ENCODE data around the gene BSN. TPM values are rescaled to one million over a fixed set of nuclear protein-coding genes. Genes with fewer than 3 reads are reported as not detected.
"Not testable (repeated sequence)": the region's sequence is repeated elsewhere in the genome, so short reads cannot be mapped to it uniquely, and the experiment has no call there.

The BSN gene
- total RNA-seq, 1 experiment from 2014 or later, result 0.87 TPM

GRCh38 chr3:49685846-49686245 lies 131.6 kb downstream of the BSN start:
- H3K4me3 ChIP-seq (ENCODE audit: low read depth in 2 of 2, low read length in 2 of 2); H3K27me3 ChIP-seq (ENCODE audit: control insufficient read depth, insufficient read depth, low read length); DNase-seq (ENCODE audit: low read depth, low spot score); CTCF ChIA-PET; in situ Hi-C loops (cut with HindIII; ENCODE audit: low pct_unique_long_range_greater_than_20kb, low sequenced_read_pairs); H3K36me3 ChIP-seq (ENCODE audit: control insufficient read depth, insufficient read depth, low read length); POLR2A ChIA-PET; BruUV-seq (replicated peaks); H3K4me1 ChIP-seq (ENCODE audit: control insufficient read depth, insufficient read depth, low read length); H3K9me3 ChIP-seq (ENCODE audit: control insufficient read depth, insufficient read depth, low read depth, low read length); H3K27ac ChIP-seq (ENCODE audit: low read length); ATAC-seq; intact Hi-C loops (cut with micrococcal nuclease; ENCODE audit: unreplicated experiment): not testable (repeated sequence)

GRCh38 chr3:49686346-49686745 lies 132.1 kb downstream of the BSN start:
- ATAC-seq, result peak; percentile 35
- H3K36me3 ChIP-seq (ENCODE audit: control insufficient read depth, insufficient read depth, low read length); H3K27ac ChIP-seq (ENCODE audit: low read length); CTCF ChIA-PET; POLR2A ChIA-PET; DNase-seq (ENCODE audit: low read depth, low spot score); in situ Hi-C loops (cut with HindIII; ENCODE audit: low pct_unique_long_range_greater_than_20kb, low sequenced_read_pairs); intact Hi-C loops (cut with micrococcal nuclease; ENCODE audit: unreplicated experiment); BruUV-seq (replicated peaks); H3K9me3 ChIP-seq (ENCODE audit: control insufficient read depth, insufficient read depth, low read depth, low read length); H3K27me3 ChIP-seq (ENCODE audit: control insufficient read depth, insufficient read depth, low read length); H3K4me1 ChIP-seq (ENCODE audit: control insufficient read depth, insufficient read depth, low read length): not testable (repeated sequence)
- peak overlapping the region; percentile 27 to 45 for H3K4me3 ChIP-seq (ENCODE audit: low read depth in 2 of 2, low read length in 2 of 2)

- DNase-seq (ENCODE audit: low read depth, low spot score); H3K9me3 ChIP-seq (ENCODE audit: control insufficient read depth, insufficient read depth, low read depth, low read length); BruUV-seq (replicated peaks); POLR2A ChIA-PET; H3K36me3 ChIP-seq (ENCODE audit: control insufficient read depth, insufficient read depth, low read length); H3K27ac ChIP-seq (ENCODE audit: low read length); H3K4me1 ChIP-seq (ENCODE audit: control insufficient read depth, insufficient read depth, low read length); H3K27me3 ChIP-seq (ENCODE audit: control insufficient read depth, insufficient read depth, low read length); CTCF ChIA-PET; in situ Hi-C loops (cut with HindIII; ENCODE audit: low pct_unique_long_range_greater_than_20kb, low sequenced_read_pairs); intact Hi-C loops (cut with micrococcal nuclease; ENCODE audit: unreplicated experiment): not testable (repeated sequence)
- H3K4me3 ChIP-seq (ENCODE audit: low read depth in 2 of 2, low read length in 2 of 2), result peak overlapping the region; percentile 27 to 45
- peak; percentile 74 for ATAC-seq
Measured at GRCh38 chr3:49686769-49687423, 132.6 kb downstream of the BSN start.

GRCh38 chr3:49687424-49687795 lies 133.1 kb downstream of the BSN start:
- ATAC-seq; intact Hi-C loops (cut with micrococcal nuclease; ENCODE audit: unreplicated experiment): not testable (repeated sequence)

GRCh38 chr3:49688338-49689045 lies 134.2 kb downstream of the BSN start:
- H3K4me1 ChIP-seq (ENCODE audit: control insufficient read depth, insufficient read depth, low read length); DNase-seq (ENCODE audit: low read depth, low spot score); H3K27me3 ChIP-seq (ENCODE audit: control insufficient read depth, insufficient read depth, low read length); BruUV-seq (replicated peaks); ATAC-seq; H3K36me3 ChIP-seq (ENCODE audit: control insufficient read depth, insufficient read depth, low read length); in situ Hi-C loops (cut with HindIII; ENCODE audit: low pct_unique_long_range_greater_than_20kb, low sequenced_read_pairs); H3K9me3 ChIP-seq (ENCODE audit: control insufficient read depth, insufficient read depth, low read depth, low read length); intact Hi-C loops (cut with micrococcal nuclease; ENCODE audit: unreplicated experiment); CTCF ChIA-PET: not testable (repeated sequence)
- Histone ChIP-seq H3K27ac (ENCODE audit: low read length) (peak overlapping the region; percentile 94), H3K4me3 (ENCODE audit: low read depth in 2 of 2, low read length in 2 of 2) (peak overlapping the region; percentile 82 to 84)
- POLR2A ChIA-PET, result interaction anchor here (0.6 kb wide), 1 partner anchor 80 kb away, joined by 4 read pairs; no protein-coding TSS in a partner anchor

More at GRCh38 chr3:49687424-49687795, 133.1 kb downstream of the BSN start:
- H3K36me3 ChIP-seq (ENCODE audit: control insufficient read depth, insufficient read depth, low read length); H3K9me3 ChIP-seq (ENCODE audit: control insufficient read depth, insufficient read depth, low read depth, low read length); in situ Hi-C loops (cut with HindIII; ENCODE audit: low pct_unique_long_range_greater_than_20kb, low sequenced_read_pairs); BruUV-seq (replicated peaks); POLR2A ChIA-PET; H3K4me1 ChIP-seq (ENCODE audit: control insufficient read depth, insufficient read depth, low read length); CTCF ChIA-PET; H3K27me3 ChIP-seq (ENCODE audit: control insufficient read depth, insufficient read depth, low read length); H3K4me3 ChIP-seq (ENCODE audit: low read depth in 2 of 2, low read length in 2 of 2); DNase-seq (ENCODE audit: low read depth, low spot score); H3K27ac ChIP-seq (ENCODE audit: low read length): not testable (repeated sequence)
